H9 (cell line): Measurements from ENCODE around the gene IL26. TPM values are rescaled to one million over a fixed set of nuclear protein-coding genes. Genes with fewer than 3 reads are reported as not detected.

Source experiments
- DNase-seq: peaks from one replicate; pipeline ENCODE4 v3.0.0-alpha.2; 2017
- H2AFZ ChIP-seq: one replicate; pipeline ENCODE4 v1.6.1; 2013; ENCODE audit warnings: mild to moderate bottlenecking, low read length, control low read depth, moderate library complexity
- H2AK5ac ChIP-seq: 2 replicates; pipeline ENCODE4 v1.6.1; 2013; ENCODE audit warnings: low read length, control low read depth, mixed read lengths; ENCODE audit not compliant: insufficient read length
- H2BK120ac ChIP-seq: one replicate; pipeline ENCODE4 v1.6.1; 2013; ENCODE audit warnings: low read depth, mild to moderate bottlenecking, low read length, control low read depth, inconsistent platforms; ENCODE audit not compliant: poor library complexity, severe bottlenecking
- H2BK12ac ChIP-seq: 2 replicates; pipeline ENCODE4 v1.6.1; 2013; ENCODE audit warnings: low read length, control low read depth, mixed read lengths, low read depth; ENCODE audit not compliant: insufficient read length
- H2BK15ac ChIP-seq: 2 replicates; pipeline ENCODE4 v1.6.1; 2013; ENCODE audit warnings: low read depth, low read length, control low read depth
- H2BK20ac ChIP-seq: one replicate; pipeline ENCODE4 v1.6.1; 2013; ENCODE audit warnings: low read depth, mild to moderate bottlenecking, low read length, control low read depth, inconsistent platforms; ENCODE audit not compliant: poor library complexity, severe bottlenecking
- H2BK5ac ChIP-seq: 2 replicates; pipeline ENCODE4 v1.6.1; 2013; ENCODE audit warnings: low read length, control low read depth, mixed read lengths; ENCODE audit not compliant: insufficient read length
- H3K14ac ChIP-seq: 2 replicates; pipeline ENCODE4 v1.6.1; 2013; ENCODE audit warnings: low read length, control low read depth; ENCODE audit not compliant: insufficient read depth
- H3K18ac ChIP-seq: 2 replicates; pipeline ENCODE4 v1.6.1; 2013; ENCODE audit warnings: low read depth, mild to moderate bottlenecking, mixed read lengths, low read length, control low read depth; ENCODE audit not compliant: insufficient read length
- H3K23ac ChIP-seq: 2 replicates; pipeline ENCODE4 v1.6.1; 2013; ENCODE audit warnings: low read length, control low read depth, mixed read lengths, low read depth; ENCODE audit not compliant: insufficient read length
- H3K23me2 ChIP-seq: 2 replicates; pipeline ENCODE4 v1.6.1; 2013; ENCODE audit warnings: low read depth, mild to moderate bottlenecking, mixed read lengths, low read length, control low read depth; ENCODE audit not compliant: insufficient read length, poor library complexity, severe bottlenecking
- H3K27ac ChIP-seq: 2 replicates; pipeline ENCODE4 v1.5.1; 2013; ENCODE audit warnings: low read length, control low read depth, mixed read lengths, low read depth; ENCODE audit not compliant: insufficient read length
- H3K27me3 ChIP-seq: 2 replicates; pipeline ENCODE4 v1.6.1; 2013; ENCODE audit warnings: low read length, control low read depth, inconsistent platforms; ENCODE audit not compliant: insufficient read depth
- H3K4ac ChIP-seq: 2 replicates; pipeline ENCODE4 v1.6.1; 2013; ENCODE audit warnings: low read depth, mild to moderate bottlenecking, control low read depth, inconsistent platforms, low read length, moderate library complexity
- H3K4me1 ChIP-seq: 2 replicates; pipeline ENCODE4 v1.6.1; 2013; ENCODE audit warnings: low read length, control low read depth, inconsistent platforms; ENCODE audit not compliant: insufficient read depth
- H3K4me2 ChIP-seq: 2 replicates; pipeline ENCODE4 v1.6.1; 2013; ENCODE audit warnings: low read length, control low read depth, mixed read lengths; ENCODE audit not compliant: insufficient read length, insufficient read depth
- H3K56ac ChIP-seq: 2 replicates; pipeline ENCODE4 v1.6.1; 2013; ENCODE audit warnings: low read depth, mild to moderate bottlenecking, mixed read lengths, low read length, control low read depth; ENCODE audit not compliant: insufficient read length
- H3K79me1 ChIP-seq: 2 replicates; pipeline ENCODE4 v1.6.1; 2013; ENCODE audit warnings: low read depth, mild to moderate bottlenecking, moderate library complexity, low read length, control low read depth, inconsistent platforms; ENCODE audit not compliant: insufficient read depth, poor library complexity, severe bottlenecking
- H3K79me2 ChIP-seq: 2 replicates; pipeline ENCODE4 v1.6.1; 2013; ENCODE audit warnings: low read length, control low read depth, inconsistent platforms; ENCODE audit not compliant: insufficient read depth
- H3K9ac ChIP-seq: 2 replicates; pipeline ENCODE4 v1.6.1; 2013; ENCODE audit warnings: low read length, control low read depth, mixed read lengths; ENCODE audit not compliant: insufficient read length; ENCODE audit errors: extremely low read depth
- H3K9me3 ChIP-seq: one replicate; pipeline ENCODE4 v1.6.1; 2013; ENCODE audit warnings: low read depth, low read length, inconsistent platforms; ENCODE audit not compliant: control insufficient read depth
- H3T11ph ChIP-seq: one replicate; pipeline ENCODE4 v1.6.1; 2013; ENCODE audit warnings: mild to moderate bottlenecking, low read length, control low read depth, inconsistent platforms
- H4K20me1 ChIP-seq: one replicate; pipeline ENCODE4 v1.6.1; 2013; ENCODE audit not compliant: control insufficient read depth, insufficient read length, insufficient read depth
- H4K5ac ChIP-seq: 2 replicates; pipeline ENCODE4 v1.6.1; 2013; ENCODE audit warnings: low read depth, mild to moderate bottlenecking, mixed read lengths, low read length, control low read depth; ENCODE audit not compliant: insufficient read length
- H4K8ac ChIP-seq: replicated peaks from 2 replicates; pipeline ENCODE4 v1.6.1; 2013; ENCODE audit warnings: low read length, control low read depth, mixed read lengths, low read depth; ENCODE audit not compliant: insufficient read length
- H4K91ac ChIP-seq: 2 replicates; pipeline ENCODE4 v1.6.1; 2013; ENCODE audit warnings: low read depth, mild to moderate bottlenecking, moderate library complexity, mixed read lengths, low read length, control low read depth; ENCODE audit not compliant: insufficient read length
- H3K27ac Mint-ChIP-seq, 3 experiments: 2 replicates in 2 of 3; 3 replicates in 1 of 3; pipeline ENCODE4 v1.8.0; 2020 to 2021; ENCODE audit warnings: mixed read lengths in 3 of 3, mild to moderate bottlenecking in 1 of 3, moderate library complexity in 1 of 3
- H3K27me3 Mint-ChIP-seq: 2 replicates; pipeline ENCODE4 v1.8.0; 2021; ENCODE audit warnings: low read depth, mild to moderate bottlenecking, moderate library complexity, mixed read lengths
- H3K36me3 Mint-ChIP-seq, 3 experiments: 2 replicates in 2 of 3; 3 replicates in 1 of 3; pipeline ENCODE4 v1.8.0; 2020 to 2021; ENCODE audit warnings: low read depth in 3 of 3, mixed read lengths in 3 of 3; ENCODE audit not compliant: insufficient read depth in 1 of 3
- H3K4me1 Mint-ChIP-seq, 2 experiments: 2 replicates each; pipeline ENCODE4 v1.8.0; 2020; ENCODE audit warnings: mixed read lengths in 2 of 2
- H3K4me3 Mint-ChIP-seq, 2 experiments: 2 replicates in 1 of 2; 3 replicates in 1 of 2; pipeline ENCODE4 v1.8.0; 2020 to 2021; ENCODE audit warnings: mild to moderate bottlenecking in 2 of 2, mixed read lengths in 2 of 2, moderate library complexity in 1 of 2
- H3K9me3 Mint-ChIP-seq, 2 experiments: 2 replicates in 1 of 2; 3 replicates in 1 of 2; pipeline ENCODE4 v1.8.0; 2020; ENCODE audit warnings: mild to moderate bottlenecking in 2 of 2, mixed read lengths in 2 of 2, moderate library complexity in 1 of 2
- CTCF ChIP-seq: fragments of 200-600 bp; sonication (generic); conservative IDR thresholded peaks from 3 replicates; pipeline ENCODE4 v1.8.0; 2021; ENCODE audit warnings: antibody characterized with exemption, mild to moderate bottlenecking
- total RNA-seq: library from RNA; stranded (reverse); gene quantifications from 2 replicates; pipeline ENCODE4 v1.2.1, GENCODE V29; 2021

IL26 gene
- total RNA-seq, 1 experiment from 2014 or later = not detected

GRCh38 chr12:68190301-68190700 is 35.3 kb downstream of the IL26 start:
- no peak overlapping the region for H3K56ac ChIP-seq
- H2BK15ac ChIP-seq = no peak overlapping the region
- H3K79me2 ChIP-seq = no peaks in the 10 kb centered on the region
- Mint-ChIP-seq H3K9me3 (no peaks in the 10 kb centered on the region; a peak in 1 of 5 replicates), H3K27ac (no peak overlapping the region), H3K4me3 (no peak overlapping the region), H3K27me3 (0 out of 2 replicates have a peak, but pooled peaks cover 2% of the 10 kb centered on the region), H3K36me3 (no peaks in the 10 kb centered on the region), H3K4me1 (no peaks in the 10 kb centered on the region)
- no peak overlapping the region for H3K4me2 ChIP-seq
- no peaks in the 10 kb centered on the region for H3K4me1 ChIP-seq
- H4K8ac ChIP-seq = no peak overlapping the region
- H3K9me3 ChIP-seq = no peaks in the 10 kb centered on the region
- H2BK5ac ChIP-seq = no peak overlapping the region
- no peak overlapping the region for H3K14ac ChIP-seq
- no peak overlapping the region for H2AFZ ChIP-seq
- no peak for TF ChIP-seq CTCF
- no peak overlapping the region for H2AK5ac ChIP-seq
- no peak overlapping the region for H3K9ac ChIP-seq
- H3K27me3 ChIP-seq = no peaks in the 10 kb centered on the region
- no peak overlapping the region for H3K23ac ChIP-seq
- H3K4ac ChIP-seq = no peak overlapping the region
- no peaks in the 10 kb centered on the region for H3K23me2 ChIP-seq
- no peaks in the 10 kb centered on the region for H4K20me1 ChIP-seq
- no peak for DNase-seq
- H3T11ph ChIP-seq = no peak overlapping the region
- H2BK120ac ChIP-seq = no peak overlapping the region
- no peak overlapping the region for H3K18ac ChIP-seq
- H3K27ac ChIP-seq = no peak overlapping the region
- no peaks in the 10 kb centered on the region for H3K79me1 ChIP-seq
- no peak overlapping the region for H4K91ac ChIP-seq
- H2BK20ac ChIP-seq = no peak overlapping the region
- H4K5ac ChIP-seq = no peak overlapping the region
- no peak overlapping the region for H2BK12ac ChIP-seq
